Endothelial cell of hepatic sinusoid (primary cell): ENCODE measurements around the gene ELAPOR2.
"Not testable (repeated sequence)": the region's sequence is repeated elsewhere in the genome, so short reads cannot be mapped to it uniquely, and the experiment has no call there.

ENCODE experiments used
- in situ Hi-C: cut with HindIII; loops from 2 replicates; pipeline ENCODE4 v1.10.0; 2017; ENCODE audit warnings: low sequenced_read_pairs

ELAPOR2 gene, protein sequence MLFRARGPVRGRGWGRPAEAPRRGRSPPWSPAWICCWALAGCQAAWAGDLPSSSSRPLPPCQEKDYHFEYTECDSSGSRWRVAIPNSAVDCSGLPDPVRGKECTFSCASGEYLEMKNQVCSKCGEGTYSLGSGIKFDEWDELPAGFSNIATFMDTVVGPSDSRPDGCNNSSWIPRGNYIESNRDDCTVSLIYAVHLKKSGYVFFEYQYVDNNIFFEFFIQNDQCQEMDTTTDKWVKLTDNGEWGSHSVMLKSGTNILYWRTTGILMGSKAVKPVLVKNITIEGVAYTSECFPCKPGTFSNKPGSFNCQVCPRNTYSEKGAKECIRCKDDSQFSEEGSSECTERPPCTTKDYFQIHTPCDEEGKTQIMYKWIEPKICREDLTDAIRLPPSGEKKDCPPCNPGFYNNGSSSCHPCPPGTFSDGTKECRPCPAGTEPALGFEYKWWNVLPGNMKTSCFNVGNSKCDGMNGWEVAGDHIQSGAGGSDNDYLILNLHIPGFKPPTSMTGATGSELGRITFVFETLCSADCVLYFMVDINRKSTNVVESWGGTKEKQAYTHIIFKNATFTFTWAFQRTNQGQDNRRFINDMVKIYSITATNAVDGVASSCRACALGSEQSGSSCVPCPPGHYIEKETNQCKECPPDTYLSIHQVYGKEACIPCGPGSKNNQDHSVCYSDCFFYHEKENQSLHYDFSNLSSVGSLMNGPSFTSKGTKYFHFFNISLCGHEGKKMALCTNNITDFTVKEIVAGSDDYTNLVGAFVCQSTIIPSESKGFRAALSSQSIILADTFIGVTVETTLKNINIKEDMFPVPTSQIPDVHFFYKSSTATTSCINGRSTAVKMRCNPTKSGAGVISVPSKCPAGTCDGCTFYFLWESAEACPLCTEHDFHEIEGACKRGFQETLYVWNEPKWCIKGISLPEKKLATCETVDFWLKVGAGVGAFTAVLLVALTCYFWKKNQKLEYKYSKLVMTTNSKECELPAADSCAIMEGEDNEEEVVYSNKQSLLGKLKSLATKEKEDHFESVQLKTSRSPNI

DNA sequence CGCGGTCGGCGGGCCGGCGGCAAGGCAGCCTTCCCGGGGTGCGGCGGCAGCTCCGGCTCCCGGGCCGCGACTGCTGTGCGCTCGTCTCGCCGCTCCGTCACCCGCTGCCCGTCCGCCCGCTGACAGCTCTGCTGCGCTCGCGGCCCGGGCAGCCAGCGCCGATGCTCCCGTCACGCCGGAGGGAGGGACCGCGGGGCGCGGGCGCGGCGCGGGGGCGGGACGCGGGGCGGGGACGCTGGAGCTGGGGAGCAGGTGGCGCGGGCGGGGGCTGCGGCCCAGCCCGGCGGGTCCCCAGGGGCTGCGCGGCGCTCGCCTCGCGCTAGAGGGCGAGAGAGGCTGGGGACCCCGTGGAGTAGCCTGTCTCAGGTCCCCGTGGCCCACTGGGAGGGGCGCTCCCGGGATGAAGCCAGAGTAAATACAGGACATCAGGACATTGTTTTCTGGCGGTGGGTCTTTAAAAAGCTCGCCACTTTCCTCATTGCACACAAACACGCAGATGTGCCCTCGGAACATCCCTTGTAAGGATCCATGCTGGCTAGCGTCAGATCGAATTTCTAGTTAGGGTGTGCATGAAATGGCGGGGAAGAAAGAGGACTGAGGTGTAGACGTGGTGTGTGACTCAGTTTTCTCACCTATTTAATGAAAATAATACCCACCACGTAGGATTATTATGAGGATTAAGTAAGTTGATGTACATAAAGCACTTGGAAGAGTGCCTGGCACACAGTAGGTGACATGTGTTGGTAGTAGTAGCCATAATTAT is at the start of gene ELAPOR2:
TSS of gene ELAPOR2 (minus strand) at position 130 of the 763 bp plus-strand sequence. CDS start 141 bp downstream, outside the sequence.
- in situ Hi-C loops: no loop called here

DNA sequence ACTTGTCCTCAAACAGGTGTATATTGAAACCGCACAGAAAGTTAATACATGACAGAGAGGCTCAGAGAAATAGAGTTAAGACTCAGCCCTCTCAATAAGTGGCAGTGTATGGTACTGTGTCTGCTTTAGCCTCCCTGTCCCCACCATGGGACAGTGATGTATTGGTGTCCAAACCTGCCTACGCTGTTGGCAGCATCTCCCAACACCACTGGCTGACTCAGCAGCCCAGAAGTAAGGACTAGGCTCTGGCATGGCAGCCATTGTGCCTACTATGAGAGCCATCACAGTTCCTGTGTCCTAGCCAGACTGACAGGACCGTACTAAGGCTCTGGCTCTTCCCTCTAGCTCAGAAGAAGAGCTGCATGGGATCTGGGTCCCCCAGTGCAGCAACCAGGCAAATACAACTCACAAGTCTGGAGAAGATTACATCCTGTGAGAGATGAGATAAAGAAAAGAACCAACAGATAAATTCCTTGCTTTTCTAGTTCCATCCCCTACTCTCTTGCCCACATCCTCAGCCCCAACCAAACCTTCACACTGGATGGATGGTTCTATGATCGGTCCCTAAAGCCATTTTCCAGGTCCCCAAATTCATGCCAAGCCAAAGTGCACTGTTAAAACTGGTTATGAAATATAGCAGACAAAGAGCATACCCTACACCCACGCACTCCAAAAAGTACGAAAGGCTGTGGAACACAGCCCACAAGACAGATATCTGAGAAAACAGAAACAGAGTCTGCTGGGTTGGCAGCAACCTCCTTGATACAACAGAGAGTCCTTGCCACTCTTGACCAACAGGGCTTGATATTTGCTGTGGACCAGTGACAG is 48.7 kb upstream of the ELAPOR2 start:
- in situ Hi-C loops: loop anchor here (5.0 kb wide), 1 partner anchor 64 kb away; no protein-coding TSS in a partner anchor

DNA sequence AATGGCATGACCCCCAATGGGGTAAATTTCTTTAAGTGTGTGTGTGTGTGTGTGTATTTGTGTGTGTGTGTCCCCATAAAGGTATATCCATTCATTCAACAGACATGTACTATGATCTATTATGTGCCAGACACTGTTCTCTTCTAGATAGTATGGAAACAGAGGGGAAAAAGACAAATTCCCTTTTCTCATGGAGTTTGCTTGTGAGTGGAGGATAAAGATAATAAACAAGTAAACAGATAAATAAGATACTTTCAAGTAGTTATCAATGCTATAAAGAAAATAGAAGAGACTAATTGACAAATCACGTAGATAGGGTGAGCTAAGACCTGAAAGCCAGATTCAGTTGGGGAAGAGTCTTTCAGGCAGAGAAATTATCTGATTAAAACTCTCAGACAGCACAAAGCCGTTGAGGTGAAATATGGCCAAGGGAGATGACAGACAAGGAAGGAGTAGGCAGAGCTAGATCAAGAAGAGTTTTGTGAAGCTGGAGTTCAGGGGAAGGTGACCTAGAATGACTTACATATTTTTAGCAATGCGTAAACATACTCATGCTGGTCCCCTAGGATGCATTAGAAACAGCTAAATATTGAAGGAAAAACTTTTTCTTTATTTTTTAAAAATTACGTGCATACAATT is 47.6 kb upstream of the ELAPOR2 start:
- in situ Hi-C loops: loop anchor here (5.0 kb wide), 1 partner anchor 65 kb away; no protein-coding TSS in a partner anchor

DNA sequence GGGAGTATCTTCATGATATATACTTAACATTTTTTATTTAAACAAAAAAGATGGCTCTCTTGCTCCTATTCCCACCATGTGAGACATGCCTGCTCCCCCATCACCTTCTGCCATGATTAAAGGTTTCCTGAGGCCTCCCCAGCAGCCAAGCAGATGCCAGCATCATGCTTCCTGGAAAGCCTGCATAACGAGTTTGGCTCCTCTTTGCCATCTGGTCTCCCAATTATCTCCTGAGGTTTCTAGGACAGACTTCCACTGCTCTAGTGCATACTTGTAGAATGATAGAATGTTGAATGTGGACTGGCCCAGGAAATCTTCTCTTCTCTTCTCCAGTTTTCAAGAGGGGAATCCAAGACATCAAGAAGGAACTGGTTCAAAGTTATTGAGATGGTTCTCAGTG is 45.9 kb upstream of the ELAPOR2 start:
- in situ Hi-C loops: loop anchor here (5.0 kb wide), 1 partner anchor 67 kb away; no protein-coding TSS in a partner anchor

DNA sequence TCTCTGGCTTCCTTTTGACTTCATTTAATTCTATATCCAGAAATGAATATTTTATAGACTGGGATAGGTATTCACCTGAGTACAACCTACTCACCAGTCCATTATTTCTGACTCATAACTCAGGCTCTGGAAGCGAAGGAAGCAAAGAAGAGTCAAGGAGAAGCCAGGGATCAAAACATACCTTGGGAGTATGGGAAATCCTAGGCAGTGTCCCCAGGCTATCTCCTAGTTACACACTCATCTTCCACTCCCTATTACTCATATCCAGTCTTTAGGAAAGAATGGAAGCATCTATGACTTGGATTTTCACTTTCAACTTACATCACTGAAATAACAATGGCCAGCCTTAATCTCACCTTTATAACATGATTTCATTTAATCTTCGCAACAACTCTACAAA is 40.9 kb upstream of the ELAPOR2 start:
- in situ Hi-C loops: no loop called here

DNA sequence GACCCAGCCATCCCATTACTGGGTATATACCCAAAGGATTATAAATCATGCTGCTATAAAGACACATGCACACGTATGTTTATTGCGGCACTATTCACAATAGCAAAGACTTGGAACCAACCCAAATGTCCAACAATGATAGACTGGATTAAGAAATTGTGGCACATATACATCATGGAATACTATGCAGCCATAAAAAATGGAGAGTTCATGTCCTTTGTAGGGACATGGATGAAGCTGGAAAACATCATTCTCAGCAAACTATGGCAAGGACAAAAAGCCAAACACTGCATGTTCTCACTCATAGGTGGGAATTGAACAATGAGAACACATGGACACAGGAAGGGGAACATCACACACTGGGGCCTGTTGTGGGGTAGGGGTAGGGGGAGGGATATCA is 37.9 kb upstream of the ELAPOR2 start:
- in situ Hi-C loops: not testable (repeated sequence)

DNA sequence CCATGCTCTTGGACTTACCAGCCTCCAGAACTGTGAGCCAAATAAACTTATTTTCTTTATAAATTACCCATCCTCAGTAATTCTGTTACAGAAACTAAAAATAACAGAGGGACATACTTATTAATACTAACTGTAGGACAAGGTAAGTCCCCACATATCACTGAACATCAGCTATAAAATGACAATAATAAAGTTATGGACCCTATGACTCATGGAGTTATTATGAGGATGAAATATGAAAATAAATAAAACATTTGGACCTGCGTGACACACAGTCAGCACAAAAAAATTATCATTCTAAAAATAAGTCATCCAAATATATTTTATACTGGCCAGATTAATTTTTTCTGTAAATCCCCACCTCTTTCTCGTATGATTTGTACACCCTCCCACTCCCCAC is 34.9 kb upstream of the ELAPOR2 start:
- in situ Hi-C loops: no loop called here

DNA sequence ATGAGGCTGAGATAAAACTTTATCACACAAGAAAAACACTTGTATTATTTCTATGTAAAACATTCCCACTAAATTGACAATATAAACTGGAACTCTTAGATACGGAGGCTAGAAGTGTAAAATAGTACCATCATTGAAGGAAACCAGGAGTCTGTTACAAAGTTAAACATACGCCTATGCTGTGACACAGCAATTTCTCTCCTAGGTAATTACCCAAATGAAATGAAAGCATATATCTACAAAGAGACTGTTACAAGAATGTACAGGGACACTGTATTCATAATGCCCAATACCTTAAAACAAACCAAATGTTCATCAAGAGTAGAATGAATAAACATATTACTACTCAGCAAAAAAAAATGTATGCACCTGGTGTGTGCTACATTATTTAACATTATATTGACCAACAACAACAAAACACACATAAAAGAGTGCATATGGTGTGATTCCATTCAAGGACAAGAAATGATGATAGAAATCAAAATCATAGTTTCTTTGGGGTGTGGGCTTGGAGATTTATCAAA is 33.2 kb upstream of the ELAPOR2 start:
- in situ Hi-C loops: no loop called here

DNA sequence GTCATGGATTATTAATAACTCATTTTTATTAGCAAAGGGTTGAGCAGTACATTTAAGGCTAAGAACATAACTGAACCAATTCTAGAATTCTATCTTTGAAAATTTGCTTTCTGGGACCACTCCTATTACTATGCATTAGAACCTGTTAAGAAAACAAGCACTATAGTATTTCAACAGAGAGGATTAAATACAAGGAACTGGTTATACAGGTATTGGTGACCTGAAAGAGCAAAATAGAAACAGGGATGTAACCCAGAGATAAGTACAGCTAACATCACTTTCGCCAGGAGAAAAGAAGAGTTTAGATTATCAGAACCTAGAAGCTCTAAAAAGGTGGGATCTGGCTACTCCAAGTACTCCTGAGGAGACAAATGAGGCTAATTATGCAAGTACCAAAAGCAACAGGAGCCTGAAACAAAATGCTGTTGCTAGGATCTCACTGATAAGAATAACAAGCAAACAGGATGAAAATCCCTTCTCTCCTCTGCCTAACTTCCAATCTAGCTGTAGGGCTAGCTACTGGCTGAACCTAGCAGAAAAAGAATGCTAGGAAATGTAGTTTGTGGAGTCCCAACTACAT is 32.1 kb upstream of the ELAPOR2 start:
- in situ Hi-C loops: no loop called here

DNA sequence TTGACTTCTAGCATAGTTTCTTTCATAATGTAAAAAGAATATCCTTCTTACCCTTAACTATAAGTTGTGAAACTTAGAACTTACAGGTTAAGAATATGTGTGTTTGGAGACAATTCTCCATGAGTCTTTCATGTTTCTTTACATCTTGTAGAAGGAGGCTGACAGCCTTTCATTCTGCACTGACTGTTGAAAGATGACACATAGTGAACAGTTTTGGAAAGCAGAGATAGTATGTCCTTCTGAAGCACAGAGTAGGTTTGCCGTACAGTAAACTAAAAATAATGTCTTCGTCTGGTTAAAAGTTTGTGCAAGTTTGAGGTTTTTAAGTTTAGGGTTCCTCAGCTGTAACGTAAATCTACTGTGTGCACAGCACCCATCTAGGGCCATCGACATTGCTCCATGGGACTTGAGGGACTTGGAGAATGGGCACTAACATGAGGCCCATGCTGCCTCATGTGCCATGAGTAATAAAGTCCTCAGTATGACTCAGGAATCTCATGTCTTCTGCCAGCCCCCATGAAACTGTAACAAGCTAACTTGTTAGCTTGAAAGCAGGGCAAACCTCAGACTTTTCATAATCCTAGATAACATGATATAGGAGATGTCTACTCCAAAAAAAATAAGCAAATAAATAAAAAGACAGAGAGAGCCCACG is 24.5 kb upstream of the ELAPOR2 start:
- in situ Hi-C loops: no loop called here

DNA sequence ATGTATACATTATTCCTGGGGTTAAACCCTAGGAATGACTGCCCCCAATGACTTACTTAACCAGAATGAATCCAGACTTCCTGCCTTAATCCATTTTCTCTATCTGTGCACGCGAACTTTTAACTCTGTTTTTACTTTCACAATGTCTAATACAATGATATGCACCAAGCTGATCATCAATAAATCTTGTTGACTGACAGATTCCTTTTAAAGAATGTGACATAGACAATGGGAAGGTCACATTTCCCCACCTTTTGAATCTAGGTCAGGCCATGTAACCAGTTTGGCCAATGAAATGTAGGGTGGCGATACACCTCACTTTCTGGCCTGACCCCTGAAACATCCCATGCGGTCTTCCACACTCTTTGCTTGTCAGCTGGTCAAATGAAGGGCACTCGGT is 23.2 kb upstream of the ELAPOR2 start:
- in situ Hi-C loops: no loop called here

DNA sequence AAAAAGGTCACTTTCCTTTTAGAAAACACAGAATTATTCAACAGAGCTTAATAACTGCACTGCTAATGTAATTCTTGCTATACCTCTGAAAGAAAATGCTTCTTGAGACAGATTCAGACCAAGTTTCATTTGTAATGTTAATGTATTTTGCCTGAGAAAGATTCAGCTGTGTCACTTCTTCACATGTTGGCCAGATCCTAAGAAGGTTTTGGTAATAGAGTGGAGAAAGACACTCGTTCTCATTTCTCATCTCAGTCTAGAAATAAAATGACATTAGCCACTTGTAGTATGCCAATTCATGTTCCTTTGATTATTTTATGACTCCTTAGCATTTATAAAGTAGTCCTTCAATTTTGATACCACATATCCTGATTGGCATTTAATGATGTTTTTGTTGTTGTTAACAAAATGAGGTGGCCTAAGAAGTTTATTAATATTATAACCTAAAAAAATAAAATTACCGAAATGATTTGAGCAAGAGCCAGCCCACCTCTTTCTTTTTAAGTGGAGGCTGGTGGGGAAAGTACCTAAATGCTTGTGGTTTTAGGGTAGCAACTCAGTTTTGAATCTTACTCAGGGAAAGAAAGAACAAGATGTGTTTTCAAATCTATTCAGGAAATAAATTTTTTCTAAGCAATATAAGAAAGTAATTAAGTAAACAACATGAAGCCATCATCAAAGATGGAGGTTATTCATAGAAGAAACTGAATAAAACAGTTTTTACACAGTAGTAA is 16.4 kb upstream of the ELAPOR2 start:
- in situ Hi-C loops: loop anchor here (5.0 kb wide), 1 partner anchor 64 kb away; no protein-coding TSS in a partner anchor

DNA sequence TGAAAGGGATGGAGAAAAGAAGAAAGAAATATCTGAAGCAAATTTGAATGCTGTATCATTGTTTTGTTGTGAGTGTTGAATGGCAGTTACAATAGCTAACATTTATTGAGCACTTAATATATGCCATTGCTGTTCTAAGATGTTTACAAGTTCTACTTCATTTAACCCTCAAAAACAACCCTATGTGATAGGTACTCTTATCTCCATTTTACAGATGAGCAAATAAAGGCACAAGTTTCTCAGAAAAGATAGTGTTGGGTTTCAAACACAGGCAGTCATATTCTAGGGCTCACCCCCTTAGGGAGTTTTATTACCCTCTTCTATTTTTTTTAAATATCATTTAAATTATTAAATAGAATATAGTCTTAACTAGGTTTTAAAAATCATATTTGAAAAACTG is 8.3 kb upstream of the ELAPOR2 start:
- in situ Hi-C loops: no loop called here

DNA sequence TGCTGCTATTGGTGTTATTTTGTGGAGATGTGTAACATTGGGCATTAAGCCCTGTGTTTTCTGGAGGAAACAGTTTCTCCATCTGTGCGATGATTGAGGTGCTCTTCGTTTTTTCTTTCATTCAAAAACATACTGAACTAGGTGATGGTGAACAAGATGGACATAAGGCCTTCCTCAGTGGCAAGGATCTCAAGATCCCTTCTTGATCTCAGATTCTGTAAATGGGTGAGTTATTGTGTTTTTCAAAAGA is 759 bp upstream of the ELAPOR2 start:
- in situ Hi-C loops: no loop called here

DNA sequence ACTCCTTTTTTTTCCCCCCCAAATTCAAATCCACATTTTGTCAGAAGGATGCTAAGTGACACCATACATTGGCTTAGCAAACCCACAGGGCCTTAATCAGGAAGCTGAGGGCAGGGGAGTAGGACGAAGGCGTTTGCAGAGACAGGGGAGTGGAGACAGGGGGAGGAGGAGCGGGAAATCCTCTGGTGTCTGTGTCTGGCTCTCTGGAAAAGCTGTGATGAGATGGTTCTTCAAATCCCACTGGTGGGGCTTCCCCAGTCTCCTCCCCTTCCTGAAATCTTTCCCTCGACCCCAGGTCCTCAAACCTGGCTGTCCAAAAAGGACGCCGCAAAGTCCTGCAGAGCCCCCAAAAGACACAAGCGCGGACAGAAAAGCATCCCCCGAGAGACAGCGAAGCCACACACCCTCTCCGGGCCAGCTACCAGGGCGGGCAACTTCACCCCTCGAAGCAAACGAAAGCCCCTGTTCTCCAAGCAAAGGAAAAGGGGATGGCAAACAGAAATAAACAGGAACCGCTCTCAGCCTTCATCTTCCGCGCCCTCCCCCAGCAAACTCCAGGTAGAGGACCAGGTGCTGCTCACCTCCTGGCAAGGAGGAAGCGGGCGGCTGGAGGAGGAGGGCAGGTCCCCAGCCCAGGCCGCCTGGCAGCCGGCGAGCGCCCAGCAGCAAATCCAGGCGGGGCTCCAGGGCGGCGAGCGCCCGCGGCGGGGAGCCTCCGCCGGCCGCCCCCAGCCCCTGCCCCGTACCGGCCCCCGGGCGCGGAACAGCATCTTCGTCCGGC is 520 bp downstream of the ELAPOR2 start:
- in situ Hi-C loops: no loop called here

DNA sequence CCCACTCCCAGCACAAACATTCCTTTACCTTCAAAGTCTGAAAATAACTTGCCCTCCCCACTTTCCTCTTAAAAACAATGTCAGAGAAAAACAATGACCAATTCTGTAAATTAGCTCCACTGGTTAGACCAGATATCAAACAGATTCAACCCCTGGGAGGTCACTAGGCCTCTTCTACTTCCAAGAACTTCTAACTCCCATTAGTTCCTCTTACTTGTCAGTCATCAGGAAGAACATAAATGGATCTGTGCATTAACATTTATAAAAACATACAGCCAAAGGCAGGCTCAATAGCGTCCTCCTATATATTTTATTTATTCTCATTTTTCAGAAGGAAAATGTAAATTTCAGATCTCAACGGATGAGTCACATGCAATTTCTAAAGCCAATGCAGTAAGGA is 2.2 kb downstream of the ELAPOR2 start:
- in situ Hi-C loops: no loop called here

DNA sequence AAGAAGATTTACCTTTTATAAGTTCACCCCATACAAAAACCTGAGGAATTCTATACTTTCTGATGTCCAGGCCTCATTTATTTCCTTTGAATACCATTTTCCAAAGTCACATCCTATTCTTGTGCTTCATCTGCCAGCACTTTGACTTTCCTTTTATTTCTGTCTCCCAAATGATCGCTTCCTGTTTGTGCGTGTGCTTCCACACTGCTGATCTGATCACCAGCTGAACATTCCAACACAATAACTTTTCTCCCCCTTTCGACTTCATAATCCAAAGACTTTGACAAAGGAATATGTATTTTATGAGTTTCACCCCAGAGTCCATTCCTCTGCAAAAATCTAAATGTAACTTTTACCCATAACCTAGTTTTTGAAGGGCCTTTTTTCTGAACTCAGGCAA is 3.1 kb downstream of the ELAPOR2 start:
- in situ Hi-C loops: no loop called here
